WTC11 (cell line): Measurements from ENCODE around the gene CD93. TPM values are rescaled to one million over a fixed set of nuclear protein-coding genes. Genes with fewer than 3 reads are reported as not detected.

Experiments
- ATAC-seq: fragments of 200-7000 bp; cut with Tn5 transposase; 2 replicates; pipeline ENCODE4 v1.10.0; 2021; ENCODE audit warnings: mild to moderate bottlenecking, moderate library complexity
- CTCF ChIA-PET: fragments of 300-600 bp; sonication (Branson Sonifier 250); formaldehyde crosslinking; loops from one replicate; lab custom pipeline; 2021; ENCODE audit warnings: antibody characterized with exemption; lab: Charles Lee
- POLR2A ChIA-PET: fragments of 350-600 bp; sonication (Branson Sonifier 250); formaldehyde crosslinking; loops from one replicate; lab custom pipeline; 2021; ENCODE audit warnings: antibody characterized with exemption; lab: Charles Lee
- DNase-seq: peaks from one replicate; pipeline ENCODE4 v3.0.0; 2021; ENCODE audit warnings: low spot score
- H3K27ac Mint-ChIP-seq: 2 replicates; pipeline ENCODE4 v1.8.0; 2021; ENCODE audit warnings: mixed read lengths
- H3K27me3 Mint-ChIP-seq: 2 replicates; pipeline ENCODE4 v1.8.0; 2021; ENCODE audit warnings: low read depth, mild to moderate bottlenecking, moderate library complexity, mixed read lengths
- H3K36me3 Mint-ChIP-seq: 2 replicates; pipeline ENCODE4 v1.8.0; 2021; ENCODE audit warnings: mixed read lengths
- H3K4me1 Mint-ChIP-seq: 2 replicates; pipeline ENCODE4 v1.8.0; 2022; ENCODE audit warnings: mixed read lengths
- H3K4me3 Mint-ChIP-seq: 2 replicates; pipeline ENCODE4 v1.8.0; 2021; ENCODE audit warnings: mild to moderate bottlenecking, moderate library complexity, mixed read lengths
- H3K9me3 Mint-ChIP-seq: 2 replicates; pipeline ENCODE4 v1.8.0; 2021; ENCODE audit warnings: mixed read lengths
- ELF4 ChIP-seq: sonication (generic); formaldehyde crosslinking; IDR thresholded peaks from 2 replicates; pipeline ENCODE4 v1.8.1; 2022; ENCODE audit warnings: low read depth, mild to moderate bottlenecking, moderate library complexity, missing genetic modification reagents
- FOXJ3 ChIP-seq: sonication (generic); formaldehyde crosslinking; IDR thresholded peaks from 2 replicates; pipeline ENCODE4 v1.9.0; 2021; ENCODE audit warnings: missing genetic modification reagents, mild to moderate bottlenecking, borderline replicate concordance
- GABPB1 ChIP-seq: sonication (generic); formaldehyde crosslinking; IDR thresholded peaks from 2 replicates; pipeline ENCODE4 v1.8.1; 2023; ENCODE audit warnings: mild to moderate bottlenecking, missing genetic modification reagents
- HMGA2 ChIP-seq: fragments of 250-450 bp; sonication (Bioruptor Pico); IDR thresholded peaks from 2 replicates; pipeline ENCODE4 v1.4.0; 2021; ENCODE audit warnings: mild to moderate bottlenecking, moderate library complexity
- MYBL2 ChIP-seq: sonication (generic); formaldehyde crosslinking; IDR thresholded peaks from 2 replicates; pipeline ENCODE4 v1.8.1; 2023; ENCODE audit warnings: mild to moderate bottlenecking, moderate library complexity, missing genetic modification reagents
- NFYB ChIP-seq: sonication (generic); formaldehyde crosslinking; conservative IDR thresholded peaks from 2 replicates; pipeline ENCODE4 v1.8.0; 2022; ENCODE audit warnings: low read depth, missing genetic modification reagents
- NR3C1 ChIP-seq: sonication (generic); formaldehyde crosslinking; conservative IDR thresholded peaks from 2 replicates; pipeline ENCODE4 v1.8.1; 2023; ENCODE audit warnings: low read depth, mild to moderate bottlenecking, missing genetic modification reagents
- SP1 ChIP-seq: sonication (generic); formaldehyde crosslinking; conservative IDR thresholded peaks from 2 replicates; pipeline ENCODE4 v1.8.1; 2022; ENCODE audit warnings: missing genetic modification reagents
- TCF7 ChIP-seq: sonication (generic); formaldehyde crosslinking; IDR thresholded peaks from 2 replicates; pipeline ENCODE4 v1.8.0; 2022; ENCODE audit warnings: mild to moderate bottlenecking, low read depth, missing genetic modification reagents, moderate library complexity
- TEAD1 ChIP-seq: sonication (generic); formaldehyde crosslinking; IDR thresholded peaks from 2 replicates; pipeline ENCODE4 v1.8.0; 2022; ENCODE audit warnings: mild to moderate bottlenecking, missing genetic modification reagents
- TEAD4 ChIP-seq: sonication (generic); formaldehyde crosslinking; IDR thresholded peaks from 2 replicates; pipeline ENCODE4 v1.8.0; 2022; ENCODE audit warnings: mild to moderate bottlenecking, missing genetic modification reagents
- ZBTB21 ChIP-seq: sonication (generic); formaldehyde crosslinking; IDR thresholded peaks from 2 replicates; pipeline ENCODE4 v1.8.1; 2023; ENCODE audit warnings: mild to moderate bottlenecking, missing genetic modification reagents, borderline replicate concordance
- ZNF138 ChIP-seq: sonication (generic); formaldehyde crosslinking; conservative IDR thresholded peaks from 2 replicates; pipeline ENCODE4 v1.8.1; 2022; ENCODE audit warnings: mild to moderate bottlenecking, moderate library complexity, missing genetic modification reagents
- ZNF396 ChIP-seq: fragments of 250-450 bp; sonication (Bioruptor Pico); IDR thresholded peaks from 2 replicates; pipeline ENCODE4 v1.8.0; 2021; ENCODE audit warnings: mild to moderate bottlenecking, moderate library complexity, borderline replicate concordance
- total RNA-seq: library from RNA; stranded (reverse); gene quantifications from 3 replicates; pipeline ENCODE4 v1.2.3, GENCODE V29; 2021
- TF ChIP-seq, protein P1 (sequence below): fragments of 250-450 bp; sonication (Bioruptor Pico); IDR thresholded peaks from 2 replicates; pipeline ENCODE4 v1.9.0; 2021; ENCODE audit warnings: moderate library complexity, mild to moderate bottlenecking, inconsistent platforms, borderline replicate concordance
- TF ChIP-seq, protein P2 (sequence below): sonication (generic); formaldehyde crosslinking; IDR thresholded peaks from 2 replicates; pipeline ENCODE4 v1.8.1; 2023; ENCODE audit warnings: mild to moderate bottlenecking, missing genetic modification reagents
- TF ChIP-seq, protein P3 (sequence below): fragments of 250-450 bp; sonication (Bioruptor Pico); IDR thresholded peaks from 2 replicates; pipeline ENCODE4 v1.9.0; 2021; ENCODE audit warnings: mild to moderate bottlenecking
- TF ChIP-seq, protein P4 (sequence below): sonication (generic); formaldehyde crosslinking; IDR thresholded peaks from 2 replicates; pipeline ENCODE4 v1.8.1; 2023; ENCODE audit warnings: mild to moderate bottlenecking, missing genetic modification reagents, borderline replicate concordance
- TF ChIP-seq, protein P5 (sequence below): sonication (generic); formaldehyde crosslinking; IDR thresholded peaks from 2 replicates; pipeline ENCODE4 v1.8.1; 2022; ENCODE audit warnings: missing genetic modification reagents, borderline replicate concordance

The CD93 gene
- total RNA-seq, 1 experiment from 2014 or later, result 0.09 TPM

DNA sequence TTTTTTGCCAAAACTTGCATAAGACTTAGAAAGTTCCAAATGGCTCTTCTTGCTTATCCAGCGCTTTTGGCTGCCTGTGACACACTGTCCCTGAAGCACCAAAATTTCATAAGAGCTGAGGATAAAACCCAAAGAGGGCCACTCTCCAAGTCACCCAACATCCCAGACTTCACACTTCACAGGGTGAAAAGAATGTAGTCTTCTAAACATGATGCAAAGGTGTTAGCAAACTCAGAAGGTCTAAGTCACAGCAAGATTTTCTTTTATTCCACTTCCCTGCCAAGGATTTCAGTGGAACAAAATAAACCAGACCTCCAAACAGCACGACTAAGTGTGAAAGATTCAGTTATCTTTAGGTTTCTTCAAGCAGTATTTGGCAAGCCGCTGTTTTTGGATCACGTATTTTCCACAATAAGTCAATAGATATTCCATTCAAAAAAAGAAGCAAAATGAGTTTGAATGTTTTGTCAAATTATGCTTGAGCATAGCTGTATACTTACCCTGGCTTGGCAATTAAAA lies 44.6 kb upstream of the CD93 start (continued):
- TF ChIP-seq, protein P1, sequence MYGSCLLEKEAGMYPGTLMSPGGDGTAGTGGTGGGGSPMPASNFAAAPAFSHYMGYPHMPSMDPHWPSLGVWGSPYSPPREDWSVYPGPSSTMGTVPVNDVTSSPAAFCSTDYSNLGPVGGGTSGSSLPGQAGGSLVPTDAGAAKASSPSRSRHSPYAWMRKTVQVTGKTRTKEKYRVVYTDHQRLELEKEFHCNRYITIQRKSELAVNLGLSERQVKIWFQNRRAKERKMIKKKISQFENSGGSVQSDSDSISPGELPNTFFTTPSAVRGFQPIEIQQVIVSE (CRISPR knock-in tag), result no peak
- TF ChIP-seq TCF7 (CRISPR knock-in tag) (no peak), ZNF396 (CRISPR knock-in tag) (no peak), GABPB1 (no peak), NFYB (CRISPR knock-in tag) (no peak), HMGA2 (CRISPR knock-in tag) (no peak), TEAD1 (no peak)
- TF ChIP-seq, protein P2, sequence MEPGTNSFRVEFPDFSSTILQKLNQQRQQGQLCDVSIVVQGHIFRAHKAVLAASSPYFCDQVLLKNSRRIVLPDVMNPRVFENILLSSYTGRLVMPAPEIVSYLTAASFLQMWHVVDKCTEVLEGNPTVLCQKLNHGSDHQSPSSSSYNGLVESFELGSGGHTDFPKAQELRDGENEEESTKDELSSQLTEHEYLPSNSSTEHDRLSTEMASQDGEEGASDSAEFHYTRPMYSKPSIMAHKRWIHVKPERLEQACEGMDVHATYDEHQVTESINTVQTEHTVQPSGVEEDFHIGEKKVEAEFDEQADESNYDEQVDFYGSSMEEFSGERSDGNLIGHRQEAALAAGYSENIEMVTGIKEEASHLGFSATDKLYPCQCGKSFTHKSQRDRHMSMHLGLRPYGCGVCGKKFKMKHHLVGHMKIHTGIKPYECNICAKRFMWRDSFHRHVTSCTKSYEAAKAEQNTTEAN (CRISPR knock-in tag), result no peak
- TF ChIP-seq, protein P3, sequence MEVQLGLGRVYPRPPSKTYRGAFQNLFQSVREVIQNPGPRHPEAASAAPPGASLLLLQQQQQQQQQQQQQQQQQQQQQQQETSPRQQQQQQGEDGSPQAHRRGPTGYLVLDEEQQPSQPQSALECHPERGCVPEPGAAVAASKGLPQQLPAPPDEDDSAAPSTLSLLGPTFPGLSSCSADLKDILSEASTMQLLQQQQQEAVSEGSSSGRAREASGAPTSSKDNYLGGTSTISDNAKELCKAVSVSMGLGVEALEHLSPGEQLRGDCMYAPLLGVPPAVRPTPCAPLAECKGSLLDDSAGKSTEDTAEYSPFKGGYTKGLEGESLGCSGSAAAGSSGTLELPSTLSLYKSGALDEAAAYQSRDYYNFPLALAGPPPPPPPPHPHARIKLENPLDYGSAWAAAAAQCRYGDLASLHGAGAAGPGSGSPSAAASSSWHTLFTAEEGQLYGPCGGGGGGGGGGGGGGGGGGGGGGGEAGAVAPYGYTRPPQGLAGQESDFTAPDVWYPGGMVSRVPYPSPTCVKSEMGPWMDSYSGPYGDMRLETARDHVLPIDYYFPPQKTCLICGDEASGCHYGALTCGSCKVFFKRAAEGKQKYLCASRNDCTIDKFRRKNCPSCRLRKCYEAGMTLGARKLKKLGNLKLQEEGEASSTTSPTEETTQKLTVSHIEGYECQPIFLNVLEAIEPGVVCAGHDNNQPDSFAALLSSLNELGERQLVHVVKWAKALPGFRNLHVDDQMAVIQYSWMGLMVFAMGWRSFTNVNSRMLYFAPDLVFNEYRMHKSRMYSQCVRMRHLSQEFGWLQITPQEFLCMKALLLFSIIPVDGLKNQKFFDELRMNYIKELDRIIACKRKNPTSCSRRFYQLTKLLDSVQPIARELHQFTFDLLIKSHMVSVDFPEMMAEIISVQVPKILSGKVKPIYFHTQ, result no peak

DNA sequence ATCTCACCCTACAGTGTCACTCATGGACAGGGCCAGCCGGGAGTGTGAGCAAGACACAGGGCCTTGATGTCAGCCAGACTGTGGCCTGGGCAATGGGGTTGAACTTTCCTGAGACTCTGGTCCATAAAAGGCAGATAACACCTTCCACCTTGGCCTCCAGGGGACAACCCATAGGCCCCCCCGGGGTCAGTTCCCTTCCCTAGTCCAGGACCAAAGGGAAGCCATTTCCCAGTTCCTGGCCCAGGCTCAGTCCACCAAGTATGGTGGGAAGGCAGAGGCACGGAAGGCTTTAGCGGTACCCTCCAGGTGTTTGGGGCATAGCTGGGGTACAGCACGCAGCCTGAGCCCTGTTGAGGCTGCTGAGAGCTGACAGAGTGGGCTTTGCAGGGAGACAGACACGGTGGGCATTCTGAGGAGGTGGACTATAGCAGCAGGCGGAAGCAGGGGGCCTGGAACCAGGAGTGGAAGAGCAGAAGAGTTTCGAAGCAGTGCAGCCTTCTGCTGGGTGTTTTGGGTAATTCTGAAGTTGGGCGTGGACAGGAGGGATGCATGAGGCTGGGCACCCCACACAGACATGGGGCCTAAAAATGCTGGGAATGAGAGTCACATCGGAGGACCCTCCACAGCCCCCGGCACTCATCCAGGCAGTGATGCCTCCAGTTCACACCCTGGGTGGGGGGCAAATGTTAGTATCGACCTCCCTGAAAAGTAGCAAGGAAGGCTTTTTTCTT lies 43.9 kb upstream of the CD93 start:
- no peak overlapping the region for H3K27ac Mint-ChIP-seq
- H3K4me3 Mint-ChIP-seq, result no peak overlapping the region
- H3K27me3 Mint-ChIP-seq, result no peaks in the 10 kb centered on the region
- POLR2A ChIA-PET, result no interaction called here
- peaks cover 4% of the 10 kb centered on the region; the same call in 1 of the 2 replicates for H3K9me3 Mint-ChIP-seq
- CTCF ChIA-PET, result no interaction called here
- peaks cover 10% of the 10 kb centered on the region for H3K4me1 Mint-ChIP-seq
- H3K36me3 Mint-ChIP-seq, result no peaks in the 10 kb centered on the region
- ATAC-seq (no peak), DNase-seq (no peak)
- TF ChIP-seq FOXJ3 (CRISPR knock-in tag) (no peak), ZBTB21 (CRISPR knock-in tag) (no peak), TEAD4 (CRISPR knock-in tag) (no peak), NR3C1 (CRISPR knock-in tag) (no peak), ELF4 (CRISPR knock-in tag) (no peak), ZNF138 (CRISPR knock-in tag) (no peak), MYBL2 (CRISPR knock-in tag) (no peak), SP1 (CRISPR knock-in tag) (no peak)
- TF ChIP-seq, protein P3, result no peak
- TF ChIP-seq, protein P4, sequence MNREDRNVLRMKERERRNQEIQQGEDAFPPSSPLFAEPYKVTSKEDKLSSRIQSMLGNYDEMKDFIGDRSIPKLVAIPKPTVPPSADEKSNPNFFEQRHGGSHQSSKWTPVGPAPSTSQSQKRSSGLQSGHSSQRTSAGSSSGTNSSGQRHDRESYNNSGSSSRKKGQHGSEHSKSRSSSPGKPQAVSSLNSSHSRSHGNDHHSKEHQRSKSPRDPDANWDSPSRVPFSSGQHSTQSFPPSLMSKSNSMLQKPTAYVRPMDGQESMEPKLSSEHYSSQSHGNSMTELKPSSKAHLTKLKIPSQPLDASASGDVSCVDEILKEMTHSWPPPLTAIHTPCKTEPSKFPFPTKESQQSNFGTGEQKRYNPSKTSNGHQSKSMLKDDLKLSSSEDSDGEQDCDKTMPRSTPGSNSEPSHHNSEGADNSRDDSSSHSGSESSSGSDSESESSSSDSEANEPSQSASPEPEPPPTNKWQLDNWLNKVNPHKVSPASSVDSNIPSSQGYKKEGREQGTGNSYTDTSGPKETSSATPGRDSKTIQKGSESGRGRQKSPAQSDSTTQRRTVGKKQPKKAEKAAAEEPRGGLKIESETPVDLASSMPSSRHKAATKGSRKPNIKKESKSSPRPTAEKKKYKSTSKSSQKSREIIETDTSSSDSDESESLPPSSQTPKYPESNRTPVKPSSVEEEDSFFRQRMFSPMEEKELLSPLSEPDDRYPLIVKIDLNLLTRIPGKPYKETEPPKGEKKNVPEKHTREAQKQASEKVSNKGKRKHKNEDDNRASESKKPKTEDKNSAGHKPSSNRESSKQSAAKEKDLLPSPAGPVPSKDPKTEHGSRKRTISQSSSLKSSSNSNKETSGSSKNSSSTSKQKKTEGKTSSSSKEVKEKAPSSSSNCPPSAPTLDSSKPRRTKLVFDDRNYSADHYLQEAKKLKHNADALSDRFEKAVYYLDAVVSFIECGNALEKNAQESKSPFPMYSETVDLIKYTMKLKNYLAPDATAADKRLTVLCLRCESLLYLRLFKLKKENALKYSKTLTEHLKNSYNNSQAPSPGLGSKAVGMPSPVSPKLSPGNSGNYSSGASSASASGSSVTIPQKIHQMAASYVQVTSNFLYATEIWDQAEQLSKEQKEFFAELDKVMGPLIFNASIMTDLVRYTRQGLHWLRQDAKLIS (CRISPR knock-in tag), result no peak
- TF ChIP-seq, protein P5, sequence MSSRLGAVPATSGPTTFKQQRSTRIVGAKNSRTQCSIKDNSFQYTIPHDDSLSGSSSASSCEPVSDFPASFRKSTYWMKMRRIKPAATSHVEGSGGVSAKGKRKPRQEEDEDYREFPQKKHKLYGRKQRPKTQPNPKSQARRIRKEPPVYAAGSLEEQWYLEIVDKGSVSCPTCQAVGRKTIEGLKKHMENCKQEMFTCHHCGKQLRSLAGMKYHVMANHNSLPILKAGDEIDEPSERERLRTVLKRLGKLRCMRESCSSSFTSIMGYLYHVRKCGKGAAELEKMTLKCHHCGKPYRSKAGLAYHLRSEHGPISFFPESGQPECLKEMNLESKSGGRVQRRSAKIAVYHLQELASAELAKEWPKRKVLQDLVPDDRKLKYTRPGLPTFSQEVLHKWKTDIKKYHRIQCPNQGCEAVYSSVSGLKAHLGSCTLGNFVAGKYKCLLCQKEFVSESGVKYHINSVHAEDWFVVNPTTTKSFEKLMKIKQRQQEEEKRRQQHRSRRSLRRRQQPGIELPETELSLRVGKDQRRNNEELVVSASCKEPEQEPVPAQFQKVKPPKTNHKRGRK (CRISPR knock-in tag), result no peak
- TF ChIP-seq, protein P2 (CRISPR knock-in tag), result no peak
